ENCODE results near the gene PROK2.

- TF ChIP-seq CTCF (IDR thresholded peaks at IDR 0.05; ENCODE audit: insufficient read depth, low read depth, low read length) (no peak), EZH2 (IDR thresholded peaks at IDR 0.05; ENCODE audit: insufficient read depth, low read length) (peak; percentile 29)
Measured at GRCh38 chr3:71784201-71784913, 591 bp downstream of the PROK2 start.

Measured in astrocyte (in vitro differentiated cells and primary cell).